H1 (cell line): ENCODE results near the gene CIB4. TPM values are rescaled to one million over a fixed set of nuclear protein-coding genes. Genes with fewer than 3 reads are reported as not detected.

Source experiments
- CTCF ChIA-PET: fragments of 300-600 bp; sonication (Branson Sonifier 250); formaldehyde crosslinking; loops from one replicate; lab custom pipeline; 2021; ENCODE audit not compliant: partially characterized antibody; lab: Charles Lee
- POLR2A ChIA-PET: fragments of 300-600 bp; sonication (Branson Sonifier 250); formaldehyde crosslinking; loops from one replicate; lab custom pipeline; 2021; ENCODE audit warnings: inconsistent platforms; ENCODE audit not compliant: partially characterized antibody; lab: Charles Lee
- DNase-seq, 2 experiments: peaks; one replicate each; pipeline versions ENCODE4 v3.0.0 to v3.0.0-alpha.2; 2010 to 2022; ENCODE audit warnings: low spot score in 2 of 2, low read depth in 1 of 2, mixed read lengths in 1 of 2
- FAIRE-seq: peaks from 2 replicates; lab custom pipeline; 2011; peaks lifted over from hg19 to GRCh38; lab: Jason Lieb, UNC
- H2AFZ ChIP-seq: 2 replicates; pipeline ENCODE4 v1.8.1; 2012; ENCODE audit warnings: low read length, inconsistent platforms
- H2AK5ac ChIP-seq: 2 replicates; pipeline ENCODE4 v1.6.1; 2013; ENCODE audit warnings: low read depth, low read length
- H2BK120ac ChIP-seq: replicated peaks from 2 replicates; pipeline ENCODE3; 2013; ENCODE audit warnings: low read depth, low read length, inconsistent platforms
- H2BK12ac ChIP-seq: 2 replicates; pipeline ENCODE4 v1.6.1; 2013; ENCODE audit warnings: low read depth, low read length
- H2BK15ac ChIP-seq: 2 replicates; pipeline ENCODE4 v1.6.1; 2013; ENCODE audit warnings: low read length
- H2BK20ac ChIP-seq: 2 replicates; pipeline ENCODE4 v1.6.1; 2013; ENCODE audit warnings: low read length
- H2BK5ac ChIP-seq: 2 replicates; pipeline ENCODE4 v1.6.1; 2013; ENCODE audit warnings: low read depth, low read length
- H3K14ac ChIP-seq: 2 replicates; pipeline ENCODE4 v1.6.1; 2013; ENCODE audit warnings: inconsistent platforms; ENCODE audit not compliant: insufficient read length
- H3K18ac ChIP-seq: 2 replicates; pipeline ENCODE4 v1.6.1; 2013; ENCODE audit warnings: low read length; ENCODE audit errors: extremely low read depth
- H3K23ac ChIP-seq: 2 replicates; pipeline ENCODE4 v1.6.1; 2013; ENCODE audit warnings: inconsistent platforms; ENCODE audit not compliant: insufficient read length
- H3K23me2 ChIP-seq: 2 replicates; pipeline ENCODE4 v1.6.1; 2013; ENCODE audit warnings: low read depth, low read length
- H3K27ac ChIP-seq: 2 replicates; pipeline ENCODE4 v1.6.1; 2011; ENCODE audit warnings: low read depth, low read length, inconsistent platforms
- H3K27me3 ChIP-seq, 4 experiments: replicated peaks in 1 of 4; 1 replicate in 1 of 4; 2 replicates in 3 of 4; pipeline versions ENCODE4 v1.6.1 to v1.8.1; 2011 to 2013; ENCODE audit warnings: low read length in 3 of 4, mild to moderate bottlenecking in 3 of 4, inconsistent platforms in 2 of 4, mixed read lengths in 2 of 4, moderate library complexity in 1 of 4; ENCODE audit not compliant: control insufficient read depth in 3 of 4, insufficient read depth in 3 of 4; ENCODE audit errors: extremely low read depth in 1 of 4
- H3K36me3 ChIP-seq, 4 experiments: 2 replicates each; pipeline versions ENCODE4 v1.6.1 to v1.8.1; 2011 to 2013; ENCODE audit warnings: mild to moderate bottlenecking in 4 of 4, low read length in 3 of 4, moderate library complexity in 2 of 4, control low read depth in 1 of 4, inconsistent platforms in 1 of 4; ENCODE audit not compliant: insufficient read depth in 4 of 4, control insufficient read depth in 2 of 4
- H3K4ac ChIP-seq: replicated peaks from 2 replicates; pipeline ENCODE3; 2013; ENCODE audit warnings: low read length, low read depth, mixed read lengths, inconsistent platforms; ENCODE audit not compliant: insufficient read length
- H3K4me1 ChIP-seq, 4 experiments: replicated peaks in 1 of 4; 1 replicate in 1 of 4; 2 replicates in 3 of 4; pipeline versions ENCODE4 v1.6.1 to v1.8.1; 2011 to 2013; ENCODE audit warnings: low read length in 3 of 4, inconsistent platforms in 2 of 4, mixed read lengths in 1 of 4; ENCODE audit not compliant: insufficient read depth in 4 of 4, control insufficient read depth in 3 of 4
- H3K4me2 ChIP-seq, 2 experiments: 2 replicates each; pipeline versions ENCODE4 v1.6.1 to v1.8.1; 2011 to 2013; ENCODE audit warnings: low read depth in 2 of 2, low read length in 2 of 2, control low read depth in 1 of 2, inconsistent platforms in 1 of 2, mild to moderate bottlenecking in 1 of 2; ENCODE audit not compliant: insufficient read depth in 1 of 2
- H3K4me3 ChIP-seq, 4 experiments: fragments of 200-600, 300-600 bp in 1 of 4; sonication (generic), shearing (Covaris generic), sonication (Bioruptor Twin) in 1 of 4; 2 replicates each; pipeline versions ENCODE4 v1.5.1 to v1.8.1; 2011 to 2016; ENCODE audit warnings: low read length in 4 of 4, low read depth in 3 of 4, control low read depth in 2 of 4, inconsistent platforms in 2 of 4, mild to moderate bottlenecking in 2 of 4, mixed read lengths in 1 of 4, moderate library complexity in 1 of 4; ENCODE audit not compliant: insufficient read depth in 2 of 4; ENCODE audit errors: extremely low read depth in 1 of 4
- H3K56ac ChIP-seq: replicated peaks from 2 replicates; pipeline ENCODE3; 2013; ENCODE audit warnings: low read depth, mild to moderate bottlenecking, mixed read lengths, low read length, inconsistent platforms; ENCODE audit not compliant: insufficient read length
- H3K79me1 ChIP-seq: 2 replicates; pipeline ENCODE4 v1.6.1; 2013; ENCODE audit warnings: low read depth, low read length, control low read depth
- H3K79me2 ChIP-seq, 2 experiments: 2 replicates each; pipeline versions ENCODE4 v1.6.1 to v1.8.1; 2012 to 2013; ENCODE audit warnings: low read length in 2 of 2, mild to moderate bottlenecking in 2 of 2, inconsistent platforms in 1 of 2; ENCODE audit not compliant: insufficient read depth in 2 of 2, control insufficient read depth in 1 of 2
- H3K9ac ChIP-seq, 4 experiments: replicated peaks in 1 of 4; 1 replicate in 1 of 4; 2 replicates in 3 of 4; pipeline versions ENCODE4 v1.6.1 to v1.8.1; 2011 to 2013; ENCODE audit warnings: low read depth in 3 of 4, low read length in 3 of 4, control low read depth in 2 of 4, mild to moderate bottlenecking in 2 of 4, moderate library complexity in 2 of 4, inconsistent platforms in 1 of 4; ENCODE audit errors: extremely low read depth in 1 of 4
- H3K9me3 ChIP-seq, 2 experiments: 2 replicates each; pipeline versions ENCODE4 v1.6.1 to v1.8.1; 2012 to 2013; ENCODE audit warnings: mild to moderate bottlenecking in 2 of 2, moderate library complexity in 2 of 2, control low read depth in 1 of 2, inconsistent platforms in 1 of 2, low read depth in 1 of 2, low read length in 1 of 2, mixed read lengths in 1 of 2; ENCODE audit not compliant: insufficient read depth in 2 of 2
- H4K20me1 ChIP-seq, 2 experiments: replicated peaks in 1 of 2; 2 replicates each; pipeline versions ENCODE3 to v1.8.1; 2011 to 2013; ENCODE audit warnings: inconsistent platforms in 2 of 2, low read length in 2 of 2, mild to moderate bottlenecking in 1 of 2; ENCODE audit not compliant: insufficient read depth in 2 of 2, control insufficient read depth in 1 of 2
- H4K5ac ChIP-seq: 2 replicates; pipeline ENCODE4 v1.6.1; 2013; ENCODE audit warnings: low read length, low read depth, mixed read lengths, inconsistent platforms; ENCODE audit not compliant: insufficient read length
- H4K8ac ChIP-seq: 2 replicates; pipeline ENCODE4 v1.8.0; 2013; ENCODE audit warnings: mild to moderate bottlenecking, moderate library complexity, low read length, inconsistent platforms; ENCODE audit not compliant: insufficient read depth; ENCODE audit errors: extremely low read depth
- H4K91ac ChIP-seq: replicated peaks from 2 replicates; pipeline ENCODE3; 2013; ENCODE audit warnings: low read length, mixed read lengths, inconsistent platforms; ENCODE audit not compliant: insufficient read length
- BCL11A ChIP-seq, 2 experiments: IDR thresholded peaks; one replicate each; pipeline ENCODE4 v1.6.1; 2011; ENCODE audit warnings: low read depth in 2 of 2, low read length in 2 of 2, mild to moderate bottlenecking in 2 of 2
- CBX5 ChIP-seq: fragments of 300-800, 300-1000 bp; sonication (generic); IDR thresholded peaks from 2 replicates; pipeline ENCODE4 v1.7.1; 2016; ENCODE audit warnings: antibody characterized with exemption, low read length, low read depth
- EP300 ChIP-seq, 2 experiments: IDR thresholded peaks; 1 replicate in 1 of 2; 2 replicates in 1 of 2; pipeline ENCODE4 v1.6.1; 2011 to 2012; ENCODE audit warnings: low read depth in 2 of 2, low read length in 2 of 2, mild to moderate bottlenecking in 2 of 2, borderline replicate concordance in 1 of 2, inconsistent platforms in 1 of 2, moderate library complexity in 1 of 2
- RAD21 ChIP-seq, 2 experiments: IDR thresholded peaks in 1 of 2; conservative IDR thresholded peaks in 1 of 2; 2 replicates each; pipeline ENCODE4 v1.6.1; 2011; ENCODE audit warnings: low read depth in 2 of 2, low read length in 2 of 2, improper control_type of control experiment in 1 of 2, inconsistent platforms in 1 of 2, mild to moderate bottlenecking in 1 of 2, moderate library complexity in 1 of 2
- RBBP5 ChIP-seq: IDR thresholded peaks from 2 replicates; pipeline ENCODE4 v1.7.1; 2012; ENCODE audit warnings: low read depth, mild to moderate bottlenecking, inconsistent platforms, low read length, moderate library complexity, borderline replicate concordance
- SAP30 ChIP-seq: fragments of 300-600 bp; sonication (generic); IDR thresholded peaks from 2 replicates; pipeline ENCODE4 v1.7.1; 2012; ENCODE audit warnings: low read length, moderate library complexity, mild to moderate bottlenecking, inconsistent platforms; ENCODE audit not compliant: insufficient read depth, insufficient replicate concordance
- SIX5 ChIP-seq: IDR thresholded peaks from 2 replicates; pipeline ENCODE4 v1.6.1; 2011; ENCODE audit warnings: mild to moderate bottlenecking, low read depth, low read length
- SP2 ChIP-seq: IDR thresholded peaks from 2 replicates; pipeline ENCODE4 v1.6.1; 2012; ENCODE audit warnings: mild to moderate bottlenecking, low read length, inconsistent platforms
- SRF ChIP-seq: IDR thresholded peaks from 2 replicates; pipeline ENCODE4 v1.6.1; 2011; ENCODE audit warnings: mild to moderate bottlenecking, low read depth, low read length, moderate library complexity
- SUZ12 ChIP-seq: fragments of 200-600 bp; sonication (generic); IDR thresholded peaks from 2 replicates; pipeline ENCODE4 v1.6.1; 2012; ENCODE audit warnings: mild to moderate bottlenecking, inconsistent platforms, low read length, moderate library complexity, mixed read lengths
- WGBS, 2 experiments: shearing (Covaris generic) in 1 of 2; methylation state at CpG; one replicate each; pipeline versions ENCODE4 v1.1.6 to v1.1.7; 2013 to 2015; ENCODE audit warnings: low lambda C conversion rate in 2 of 2, mixed read lengths in 2 of 2, inconsistent platforms in 1 of 2, low coverage in 1 of 2, missing lambda C conversion rate in 1 of 2; ENCODE audit not compliant: insufficient replicate concordance in 2 of 2, insufficient coverage in 1 of 2, insufficient read length in 1 of 2; ENCODE audit errors: extremely low coverage in 1 of 2, missing lambda C conversion rate in 1 of 2; 5-methylcytosine and 5-hydroxymethylcytosine counted together
- polyA plus RNA-seq, 7 experiments: library from polyadenylated mRNA; depleted of rRNA in 3 of 7; stranded (reverse) in 5 of 7; unstranded in 2 of 7; fragments of >200 nt in 5 of 7; fragments of 200-250 nt in 2 of 7; gene quantifications; 1 replicate in 5 of 7; 2 replicates in 1 of 7; 4 replicates in 1 of 7; pipeline versions ENCODE4 v1.2.1 to v1.2.3, GENCODE V29; 2011 to 2013; ENCODE audit warnings: missing spikeins in 2 of 7, mixed read lengths in 2 of 7
- total RNA-seq: library from RNA; stranded (reverse); fragmentation: NEBNext Ultra II Directional; extraction: Animal tissue kit (Norgen Biotek cat#: 25700); gene quantifications from 2 replicates; pipeline ENCODE4 v1.2.1, GENCODE V29; 2021
- TF ChIP-seq, protein P1 (sequence below), 3 experiments: IDR thresholded peaks; 1 replicate in 2 of 3; 2 replicates in 1 of 3; pipeline versions ENCODE4 v1.5.1 to v1.6.1; 2011; ENCODE audit warnings: low read length in 3 of 3, mild to moderate bottlenecking in 3 of 3, inconsistent platforms in 2 of 3, low read depth in 1 of 3, moderate library complexity in 1 of 3; ENCODE audit not compliant: insufficient read depth in 1 of 3; ENCODE audit errors: control extremely low read depth in 1 of 3

CIB4 gene
- total and polyA plus RNA-seq, 2 of the 8 experiments (the other 6 are each of a cell fraction or from before 2014, with no cell fraction given), result not detected

DNA sequence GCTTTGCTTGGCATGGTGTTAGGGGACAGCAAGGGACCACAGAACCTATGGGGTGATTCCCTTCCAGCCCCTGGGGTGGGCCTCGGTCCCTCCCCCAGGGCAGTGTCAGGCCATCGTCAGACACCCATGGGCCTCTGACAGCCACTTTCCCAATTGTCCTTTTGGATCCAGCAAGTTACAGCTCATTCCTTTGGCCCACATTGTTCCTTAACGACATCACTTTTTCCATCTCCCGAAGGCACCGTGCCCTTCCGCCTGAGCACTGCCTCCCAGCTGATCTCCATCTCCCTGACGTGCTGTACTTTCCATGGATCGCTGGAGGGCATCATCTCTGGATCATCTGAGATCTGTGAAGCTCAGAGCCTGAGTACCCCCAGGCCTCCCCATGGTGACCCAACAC lies 41.0 kb upstream of the CIB4 start:
- Histone ChIP-seq H2BK15ac (no peak overlapping the region), H3K23ac (no peak overlapping the region), H3K79me2 (no peaks in the 10 kb centered on the region), H4K20me1 (no peaks in the 10 kb centered on the region), H3K4me3 (no peak overlapping the region), H3K9me3 (no peaks in the 10 kb centered on the region; a peak in 1 of 4 replicates), H4K5ac (no peak overlapping the region), H3K36me3 (no peaks in the 10 kb centered on the region), H3K79me1 (no peaks in the 10 kb centered on the region), H4K91ac (no peak overlapping the region), H3K4me2 (no peak overlapping the region), H3K56ac (no peak overlapping the region), H3K27ac (no peak overlapping the region), H3K4ac (no peak overlapping the region), H2BK5ac (no peak overlapping the region), H3K9ac (no peak overlapping the region), H4K8ac (no peak overlapping the region), H3K14ac (no peak overlapping the region), H2AFZ (no peak overlapping the region), H3K4me1 (no peaks in the 10 kb centered on the region), H3K23me2 (no peaks in the 10 kb centered on the region), H2AK5ac (no peak overlapping the region), H2BK120ac (no peak overlapping the region), H2BK12ac (no peak overlapping the region), H3K27me3 (no peaks in the 10 kb centered on the region; a peak in 3 of 7 replicates), H3K18ac (no peak overlapping the region), H2BK20ac (no peak overlapping the region)
- ChIA-PET CTCF (interaction anchor here (1.1 to 2.3 kb wide), 11 partner anchors 12 to 107 kb away, joined by 3 to 9 read pairs (median 3); no protein-coding TSS in a partner anchor), POLR2A (no interaction called here)
- 81% methylated on average over 8 of the region's 8 CpGs; no CpG with 5 or more reads in 1 of the 2 experiments for WGBS, 2 experiments
- no peak for FAIRE-seq
- no peak for DNase-seq
- TF ChIP-seq SP2, result no peak
- TF ChIP-seq CBX5, result no peak
- TF ChIP-seq SRF, result no peak
- no peak for TF ChIP-seq SAP30
- no peak for TF ChIP-seq RAD21 (IDR thresholded peaks at IDR 0.05 in 1 of 2, conservative IDR thresholded peaks at IDR 0.05 in 1 of 2; ENCODE audit: low read depth in 2 of 2, low read length in 2 of 2)
- TF ChIP-seq BCL11A (IDR thresholded peaks at IDR 0.05; ENCODE audit: low read depth in 2 of 2, low read length in 2 of 2), result no peak
- TF ChIP-seq SIX5, result no peak
- TF ChIP-seq, protein P1, sequence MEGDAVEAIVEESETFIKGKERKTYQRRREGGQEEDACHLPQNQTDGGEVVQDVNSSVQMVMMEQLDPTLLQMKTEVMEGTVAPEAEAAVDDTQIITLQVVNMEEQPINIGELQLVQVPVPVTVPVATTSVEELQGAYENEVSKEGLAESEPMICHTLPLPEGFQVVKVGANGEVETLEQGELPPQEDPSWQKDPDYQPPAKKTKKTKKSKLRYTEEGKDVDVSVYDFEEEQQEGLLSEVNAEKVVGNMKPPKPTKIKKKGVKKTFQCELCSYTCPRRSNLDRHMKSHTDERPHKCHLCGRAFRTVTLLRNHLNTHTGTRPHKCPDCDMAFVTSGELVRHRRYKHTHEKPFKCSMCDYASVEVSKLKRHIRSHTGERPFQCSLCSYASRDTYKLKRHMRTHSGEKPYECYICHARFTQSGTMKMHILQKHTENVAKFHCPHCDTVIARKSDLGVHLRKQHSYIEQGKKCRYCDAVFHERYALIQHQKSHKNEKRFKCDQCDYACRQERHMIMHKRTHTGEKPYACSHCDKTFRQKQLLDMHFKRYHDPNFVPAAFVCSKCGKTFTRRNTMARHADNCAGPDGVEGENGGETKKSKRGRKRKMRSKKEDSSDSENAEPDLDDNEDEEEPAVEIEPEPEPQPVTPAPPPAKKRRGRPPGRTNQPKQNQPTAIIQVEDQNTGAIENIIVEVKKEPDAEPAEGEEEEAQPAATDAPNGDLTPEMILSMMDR (IDR thresholded peaks at IDR 0.05; ENCODE audit: control extremely low read depth in 1 of 3, insufficient read depth in 1 of 3, low read depth in 1 of 3, low read length in 3 of 3), result no peak
- no peak for TF ChIP-seq EP300 (IDR thresholded peaks at IDR 0.05; ENCODE audit: borderline replicate concordance in 1 of 2, low read depth in 2 of 2, low read length in 2 of 2)
- no peak for TF ChIP-seq SUZ12
- no peak for TF ChIP-seq RBBP5
